ENCODE data around the gene MIF4GD.

DNA sequence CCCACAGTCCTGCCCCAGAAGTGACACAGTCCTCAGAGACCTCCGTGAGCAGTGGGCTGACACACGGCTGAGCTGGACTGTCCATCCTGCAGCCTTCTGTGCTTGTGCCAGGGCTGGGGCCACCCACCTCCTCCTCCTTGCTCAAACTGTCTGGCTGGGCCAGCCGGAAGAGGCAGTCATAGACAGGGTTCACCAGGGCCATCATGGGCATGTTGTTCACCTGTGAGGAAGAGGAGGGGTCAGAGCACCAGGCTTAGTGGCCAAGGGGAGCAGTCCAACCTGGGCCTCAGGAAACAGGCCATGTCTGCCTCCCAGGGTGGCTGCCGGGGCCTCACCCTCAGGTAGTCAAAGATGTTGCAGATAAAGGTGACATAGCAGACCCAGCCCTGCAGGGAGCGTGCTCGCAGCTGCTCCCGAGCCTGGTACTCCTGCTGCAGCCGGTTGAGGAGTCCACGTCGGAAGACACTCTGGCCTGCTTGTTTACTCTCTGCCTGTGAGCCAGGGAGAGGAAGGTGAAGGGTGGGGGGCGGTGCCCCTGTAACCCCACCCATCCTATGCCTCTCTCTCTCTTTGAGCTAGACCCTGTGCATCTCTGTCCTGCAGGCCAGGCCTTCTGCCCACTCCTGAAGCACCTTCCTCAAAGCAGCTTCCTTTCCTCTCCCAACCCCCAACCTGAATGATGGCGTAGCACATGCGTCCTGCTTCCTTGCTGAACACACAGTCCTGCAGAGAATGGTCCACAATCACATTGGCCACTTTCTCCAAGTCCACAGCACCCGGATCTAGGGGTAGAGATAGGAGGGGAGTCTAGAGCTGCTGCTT, 3.4 kb downstream of the MIF4GD start:
- TF ChIP-seq, protein P1, sequence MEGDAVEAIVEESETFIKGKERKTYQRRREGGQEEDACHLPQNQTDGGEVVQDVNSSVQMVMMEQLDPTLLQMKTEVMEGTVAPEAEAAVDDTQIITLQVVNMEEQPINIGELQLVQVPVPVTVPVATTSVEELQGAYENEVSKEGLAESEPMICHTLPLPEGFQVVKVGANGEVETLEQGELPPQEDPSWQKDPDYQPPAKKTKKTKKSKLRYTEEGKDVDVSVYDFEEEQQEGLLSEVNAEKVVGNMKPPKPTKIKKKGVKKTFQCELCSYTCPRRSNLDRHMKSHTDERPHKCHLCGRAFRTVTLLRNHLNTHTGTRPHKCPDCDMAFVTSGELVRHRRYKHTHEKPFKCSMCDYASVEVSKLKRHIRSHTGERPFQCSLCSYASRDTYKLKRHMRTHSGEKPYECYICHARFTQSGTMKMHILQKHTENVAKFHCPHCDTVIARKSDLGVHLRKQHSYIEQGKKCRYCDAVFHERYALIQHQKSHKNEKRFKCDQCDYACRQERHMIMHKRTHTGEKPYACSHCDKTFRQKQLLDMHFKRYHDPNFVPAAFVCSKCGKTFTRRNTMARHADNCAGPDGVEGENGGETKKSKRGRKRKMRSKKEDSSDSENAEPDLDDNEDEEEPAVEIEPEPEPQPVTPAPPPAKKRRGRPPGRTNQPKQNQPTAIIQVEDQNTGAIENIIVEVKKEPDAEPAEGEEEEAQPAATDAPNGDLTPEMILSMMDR (IDR thresholded peaks at IDR 0.05 in 8 of 11, conservative IDR thresholded peaks at IDR 0.05 in 3 of 11), result no peak
- no peak for TF ChIP-seq POLR2A (IDR thresholded peaks at IDR 0.05)
